Measurements from ENCODE around the gene CIITA. TPM values are rescaled to one million over a fixed set of nuclear protein-coding genes. Genes with fewer than 3 reads are reported as not detected.

Gene CIITA
- total and polyA plus RNA-seq, 9 of the 15 experiments (the other 6 are each of a cell fraction or from before 2014, with no cell fraction given): 0.01 to 0.20 (median 0.11) TPM; not detected in 4

DNA sequence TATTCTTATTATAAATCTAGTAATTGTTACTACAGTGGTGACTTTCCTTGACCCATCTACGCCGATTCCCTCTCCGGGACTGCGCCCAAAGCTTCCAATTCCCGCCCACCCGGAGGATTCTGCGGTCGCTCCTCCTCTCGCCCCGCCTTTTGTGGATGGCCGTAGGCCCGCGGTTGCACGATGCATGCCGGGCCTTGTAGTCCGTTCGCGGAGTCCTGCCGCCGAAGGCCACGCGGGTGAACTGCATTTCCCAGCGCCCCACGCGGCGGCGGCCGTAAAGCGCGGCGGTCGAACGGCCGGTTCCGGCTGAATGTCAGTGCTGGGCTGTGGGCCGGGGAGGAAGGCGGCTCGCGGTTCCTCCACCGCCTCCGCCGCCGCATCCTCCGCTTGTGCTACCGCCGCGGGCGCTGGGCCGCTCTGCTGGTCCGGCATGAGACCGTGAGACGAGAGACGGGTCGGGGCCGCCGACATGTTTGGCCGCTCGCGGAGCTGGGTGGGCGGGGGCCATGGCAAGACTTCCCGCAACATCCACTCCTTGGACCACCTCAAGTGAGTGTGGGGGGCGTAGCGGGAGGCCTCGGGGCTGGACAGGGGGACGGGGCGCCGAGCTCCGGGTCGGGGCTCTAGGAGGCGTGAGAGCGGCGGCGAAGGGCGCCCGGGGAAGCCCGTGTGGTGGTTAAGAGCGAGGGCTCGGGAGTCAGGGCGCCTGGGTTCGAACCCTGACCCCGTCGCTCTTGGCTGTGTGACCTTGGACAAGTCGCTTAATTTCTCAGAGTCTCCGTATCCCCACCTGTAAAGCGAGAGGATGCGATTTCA, 67.5 kb downstream of the CIITA start, which contains the start of gene CLEC16A (continued):
- TF ChIP-seq DDX20 (tag; IDR thresholded peaks at IDR 0.05; ENCODE audit: low read depth) (no peak), ZNF695 (CRISPR knock-in tag; IDR thresholded peaks at IDR 0.05) (no peak), SP1 (CRISPR knock-in tag; IDR thresholded peaks at IDR 0.05) (peak; percentile 93), KLF10 (CRISPR knock-in tag; IDR thresholded peaks at IDR 0.05) (no peak), BDP1 (IDR thresholded peaks at IDR 0.05; ENCODE audit: insufficient read depth, insufficient read length) (no peak), ZNF586 (CRISPR knock-in tag; conservative IDR thresholded peaks at IDR 0.05) (no peak), ZBED1 (IDR thresholded peaks at IDR 0.05) (peak; percentile 47; the same call in 1 of the 2 replicates), FIP1L1 (IDR thresholded peaks at IDR 0.05; ENCODE audit: low read depth, low read length, poor library complexity, severe bottlenecking) (peak; percentile 75), TEAD1 (CRISPR knock-in tag; IDR thresholded peaks at IDR 0.05) (peak; percentile 73 to 80; a peak in 3 of 4 replicates), SMARCE1 (IDR thresholded peaks at IDR 0.05) (peak; percentile 30; the same call in 1 of the 2 replicates), DPF2 (IDR thresholded peaks at IDR 0.05) (no peak), GABPB2 (CRISPR knock-in tag; conservative IDR thresholded peaks at IDR 0.05) (no peak), BCL6 (CRISPR knock-in tag; IDR thresholded peaks at IDR 0.05) (no peak), CBFA2T2 (conservative IDR thresholded peaks at IDR 0.05) (no peak), MAFF (IDR thresholded peaks at IDR 0.05; ENCODE audit: low read length) (no peak), ILF3 (IDR thresholded peaks at IDR 0.05; ENCODE audit: borderline replicate concordance) (no peak), HDAC2 (IDR thresholded peaks at IDR 0.05) (0 out of 2 replicates have a peak, but pooled peaks have one; percentile 20), ZNF644 (tag; IDR thresholded peaks at IDR 0.05; ENCODE audit: low read depth) (peak; percentile 91; the same call in 1 of the 2 replicates)
- TF ChIP-seq, protein P1, sequence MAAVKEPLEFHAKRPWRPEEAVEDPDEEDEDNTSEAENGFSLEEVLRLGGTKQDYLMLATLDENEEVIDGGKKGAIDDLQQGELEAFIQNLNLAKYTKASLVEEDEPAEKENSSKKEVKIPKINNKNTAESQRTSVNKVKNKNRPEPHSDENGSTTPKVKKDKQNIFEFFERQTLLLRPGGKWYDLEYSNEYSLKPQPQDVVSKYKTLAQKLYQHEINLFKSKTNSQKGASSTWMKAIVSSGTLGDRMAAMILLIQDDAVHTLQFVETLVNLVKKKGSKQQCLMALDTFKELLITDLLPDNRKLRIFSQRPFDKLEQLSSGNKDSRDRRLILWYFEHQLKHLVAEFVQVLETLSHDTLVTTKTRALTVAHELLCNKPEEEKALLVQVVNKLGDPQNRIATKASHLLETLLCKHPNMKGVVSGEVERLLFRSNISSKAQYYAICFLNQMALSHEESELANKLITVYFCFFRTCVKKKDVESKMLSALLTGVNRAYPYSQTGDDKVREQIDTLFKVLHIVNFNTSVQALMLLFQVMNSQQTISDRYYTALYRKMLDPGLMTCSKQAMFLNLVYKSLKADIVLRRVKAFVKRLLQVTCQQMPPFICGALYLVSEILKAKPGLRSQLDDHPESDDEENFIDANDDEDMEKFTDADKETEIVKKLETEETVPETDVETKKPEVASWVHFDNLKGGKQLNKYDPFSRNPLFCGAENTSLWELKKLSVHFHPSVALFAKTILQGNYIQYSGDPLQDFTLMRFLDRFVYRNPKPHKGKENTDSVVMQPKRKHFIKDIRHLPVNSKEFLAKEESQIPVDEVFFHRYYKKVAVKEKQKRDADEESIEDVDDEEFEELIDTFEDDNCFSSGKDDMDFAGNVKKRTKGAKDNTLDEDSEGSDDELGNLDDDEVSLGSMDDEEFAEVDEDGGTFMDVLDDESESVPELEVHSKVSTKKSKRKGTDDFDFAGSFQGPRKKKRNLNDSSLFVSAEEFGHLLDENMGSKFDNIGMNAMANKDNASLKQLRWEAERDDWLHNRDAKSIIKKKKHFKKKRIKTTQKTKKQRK (IDR thresholded peaks at IDR 0.05; ENCODE audit: borderline replicate concordance, low read depth, low read length): no peak
- TF ChIP-seq, protein P2, sequence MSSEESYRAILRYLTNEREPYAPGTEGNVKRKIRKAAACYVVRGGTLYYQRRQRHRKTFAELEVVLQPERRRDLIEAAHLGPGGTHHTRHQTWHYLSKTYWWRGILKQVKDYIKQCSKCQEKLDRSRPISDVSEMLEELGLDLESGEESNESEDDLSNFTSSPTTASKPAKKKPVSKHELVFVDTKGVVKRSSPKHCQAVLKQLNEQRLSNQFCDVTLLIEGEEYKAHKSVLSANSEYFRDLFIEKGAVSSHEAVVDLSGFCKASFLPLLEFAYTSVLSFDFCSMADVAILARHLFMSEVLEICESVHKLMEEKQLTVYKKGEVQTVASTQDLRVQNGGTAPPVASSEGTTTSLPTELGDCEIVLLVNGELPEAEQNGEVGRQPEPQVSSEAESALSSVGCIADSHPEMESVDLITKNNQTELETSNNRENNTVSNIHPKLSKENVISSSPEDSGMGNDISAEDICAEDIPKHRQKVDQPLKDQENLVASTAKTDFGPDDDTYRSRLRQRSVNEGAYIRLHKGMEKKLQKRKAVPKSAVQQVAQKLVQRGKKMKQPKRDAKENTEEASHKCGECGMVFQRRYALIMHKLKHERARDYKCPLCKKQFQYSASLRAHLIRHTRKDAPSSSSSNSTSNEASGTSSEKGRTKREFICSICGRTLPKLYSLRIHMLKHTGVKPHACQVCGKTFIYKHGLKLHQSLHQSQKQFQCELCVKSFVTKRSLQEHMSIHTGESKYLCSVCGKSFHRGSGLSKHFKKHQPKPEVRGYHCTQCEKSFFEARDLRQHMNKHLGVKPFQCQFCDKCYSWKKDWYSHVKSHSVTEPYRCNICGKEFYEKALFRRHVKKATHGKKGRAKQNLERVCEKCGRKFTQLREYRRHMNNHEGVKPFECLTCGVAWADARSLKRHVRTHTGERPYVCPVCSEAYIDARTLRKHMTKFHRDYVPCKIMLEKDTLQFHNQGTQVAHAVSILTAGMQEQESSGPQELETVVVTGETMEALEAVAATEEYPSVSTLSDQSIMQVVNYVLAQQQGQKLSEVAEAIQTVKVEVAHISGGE (CRISPR knock-in tag; IDR thresholded peaks at IDR 0.05): peak in 1 of 3 experiments; percentile 77; a peak in 2 of 6 replicates
- TF ChIP-seq, protein P3, sequence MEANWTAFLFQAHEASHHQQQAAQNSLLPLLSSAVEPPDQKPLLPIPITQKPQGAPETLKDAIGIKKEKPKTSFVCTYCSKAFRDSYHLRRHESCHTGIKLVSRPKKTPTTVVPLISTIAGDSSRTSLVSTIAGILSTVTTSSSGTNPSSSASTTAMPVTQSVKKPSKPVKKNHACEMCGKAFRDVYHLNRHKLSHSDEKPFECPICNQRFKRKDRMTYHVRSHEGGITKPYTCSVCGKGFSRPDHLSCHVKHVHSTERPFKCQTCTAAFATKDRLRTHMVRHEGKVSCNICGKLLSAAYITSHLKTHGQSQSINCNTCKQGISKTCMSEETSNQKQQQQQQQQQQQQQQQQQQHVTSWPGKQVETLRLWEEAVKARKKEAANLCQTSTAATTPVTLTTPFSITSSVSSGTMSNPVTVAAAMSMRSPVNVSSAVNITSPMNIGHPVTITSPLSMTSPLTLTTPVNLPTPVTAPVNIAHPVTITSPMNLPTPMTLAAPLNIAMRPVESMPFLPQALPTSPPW (CRISPR knock-in tag; IDR thresholded peaks at IDR 0.05): peak; percentile 79
